Measurements from ENCODE around the gene KLF11. TPM values are rescaled to one million over a fixed set of nuclear protein-coding genes. Genes with fewer than 3 reads are reported as not detected.
A peak's percentile ranks its signal among the peaks of the same experiment; 100 is the strongest.

The KLF11 gene
- polyA plus RNA-seq, 3 donors: 21.0 to 69.8 (median 25.3) TPM

DNA sequence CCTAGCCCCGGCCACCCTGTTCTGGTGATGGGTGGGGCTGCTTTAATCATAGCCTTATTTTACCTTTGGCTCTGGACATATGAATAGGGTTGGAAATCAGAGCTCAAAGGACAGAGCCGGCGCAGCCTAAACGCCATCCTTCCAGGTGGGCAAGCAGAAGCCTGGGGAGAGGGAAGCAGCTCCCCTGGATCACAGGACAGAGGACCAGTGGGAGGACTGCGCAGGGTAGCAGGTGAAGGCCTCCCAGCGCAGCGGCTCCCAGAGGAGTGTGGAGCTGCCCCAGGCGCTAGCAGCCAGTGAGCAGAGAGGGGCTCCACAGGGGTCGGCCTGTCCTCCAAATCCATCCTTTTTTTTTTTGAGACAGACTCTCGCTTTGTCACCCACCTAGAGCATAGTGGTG, 53.3 kb downstream of the KLF11 start:
- Mint-ChIP-seq H3K27ac (no peak overlapping the region), H3K36me3 (peaks cover 5 to 9% of the 10 kb centered on the region in 2 donors), H3K9me3 (peaks cover 5 to 14% (median 12%) of the 10 kb centered on the region in 7 donors), H3K4me1 (peaks cover 10% of the 10 kb centered on the region), H3K27me3 (ENCODE audit: low read depth in 3 of 3) (peaks cover 37 to 40% (median 39%) of the 10 kb centered on the region in 3 donors), H3K4me3 (no peak overlapping the region)
- Histone ChIP-seq H3K4me1 (ENCODE audit: control insufficient read depth in 1 of 2, insufficient read depth in 2 of 2, low read length in 2 of 2) (peaks cover under 1 to 11% of the 10 kb centered on the region in 2 donors), H4K20me1 (ENCODE audit: insufficient read depth, low read length) (no peaks in the 10 kb centered on the region), H3K36me3 (replicated peaks in 1 of 2; ENCODE audit: control insufficient read depth in 1 of 2, insufficient read depth in 2 of 2, low read length in 2 of 2) (no peaks in the 10 kb centered on the region), H3K27ac (ENCODE audit: low read depth in 1 of 2, low read length in 2 of 2) (no peak overlapping the region), H3K4me3 (replicated peaks in 1 of 3; ENCODE audit: low read depth in 2 of 3, low read length in 3 of 3) (no peak overlapping the region), H3K4me2 (replicated peaks; ENCODE audit: extremely low read depth, low read length, poor library complexity, severe bottlenecking) (no peak overlapping the region), H2AFZ (ENCODE audit: insufficient read depth, low read depth, low read length, poor library complexity, severe bottlenecking) (no peak overlapping the region), H3K27me3 (ENCODE audit: control insufficient read depth in 2 of 2, insufficient read depth in 2 of 2, low read length in 2 of 2) (peaks cover 5 to 26% of the 10 kb centered on the region in 2 donors), H3K79me2 (ENCODE audit: insufficient read depth, low read length) (no peaks in the 10 kb centered on the region), H3K9ac (ENCODE audit: insufficient read depth, low read length, poor library complexity, severe bottlenecking) (no peak overlapping the region), H3K9me3 (replicated peaks in 1 of 2; ENCODE audit: control insufficient read depth in 1 of 2, insufficient read depth in 1 of 2, low read length in 2 of 2) (peaks cover 5 to 11% of the 10 kb centered on the region in 2 donors)
- no peak for DNase-seq
- TF ChIP-seq, protein P1, sequence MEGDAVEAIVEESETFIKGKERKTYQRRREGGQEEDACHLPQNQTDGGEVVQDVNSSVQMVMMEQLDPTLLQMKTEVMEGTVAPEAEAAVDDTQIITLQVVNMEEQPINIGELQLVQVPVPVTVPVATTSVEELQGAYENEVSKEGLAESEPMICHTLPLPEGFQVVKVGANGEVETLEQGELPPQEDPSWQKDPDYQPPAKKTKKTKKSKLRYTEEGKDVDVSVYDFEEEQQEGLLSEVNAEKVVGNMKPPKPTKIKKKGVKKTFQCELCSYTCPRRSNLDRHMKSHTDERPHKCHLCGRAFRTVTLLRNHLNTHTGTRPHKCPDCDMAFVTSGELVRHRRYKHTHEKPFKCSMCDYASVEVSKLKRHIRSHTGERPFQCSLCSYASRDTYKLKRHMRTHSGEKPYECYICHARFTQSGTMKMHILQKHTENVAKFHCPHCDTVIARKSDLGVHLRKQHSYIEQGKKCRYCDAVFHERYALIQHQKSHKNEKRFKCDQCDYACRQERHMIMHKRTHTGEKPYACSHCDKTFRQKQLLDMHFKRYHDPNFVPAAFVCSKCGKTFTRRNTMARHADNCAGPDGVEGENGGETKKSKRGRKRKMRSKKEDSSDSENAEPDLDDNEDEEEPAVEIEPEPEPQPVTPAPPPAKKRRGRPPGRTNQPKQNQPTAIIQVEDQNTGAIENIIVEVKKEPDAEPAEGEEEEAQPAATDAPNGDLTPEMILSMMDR (IDR thresholded peaks at IDR 0.05): no peak
- WGBS (ENCODE audit: insufficient coverage): 97% methylated on average over 9 of the region's 10 CpGs
- intact Hi-C loops (cut with micrococcal nuclease): no loop called here

DNA sequence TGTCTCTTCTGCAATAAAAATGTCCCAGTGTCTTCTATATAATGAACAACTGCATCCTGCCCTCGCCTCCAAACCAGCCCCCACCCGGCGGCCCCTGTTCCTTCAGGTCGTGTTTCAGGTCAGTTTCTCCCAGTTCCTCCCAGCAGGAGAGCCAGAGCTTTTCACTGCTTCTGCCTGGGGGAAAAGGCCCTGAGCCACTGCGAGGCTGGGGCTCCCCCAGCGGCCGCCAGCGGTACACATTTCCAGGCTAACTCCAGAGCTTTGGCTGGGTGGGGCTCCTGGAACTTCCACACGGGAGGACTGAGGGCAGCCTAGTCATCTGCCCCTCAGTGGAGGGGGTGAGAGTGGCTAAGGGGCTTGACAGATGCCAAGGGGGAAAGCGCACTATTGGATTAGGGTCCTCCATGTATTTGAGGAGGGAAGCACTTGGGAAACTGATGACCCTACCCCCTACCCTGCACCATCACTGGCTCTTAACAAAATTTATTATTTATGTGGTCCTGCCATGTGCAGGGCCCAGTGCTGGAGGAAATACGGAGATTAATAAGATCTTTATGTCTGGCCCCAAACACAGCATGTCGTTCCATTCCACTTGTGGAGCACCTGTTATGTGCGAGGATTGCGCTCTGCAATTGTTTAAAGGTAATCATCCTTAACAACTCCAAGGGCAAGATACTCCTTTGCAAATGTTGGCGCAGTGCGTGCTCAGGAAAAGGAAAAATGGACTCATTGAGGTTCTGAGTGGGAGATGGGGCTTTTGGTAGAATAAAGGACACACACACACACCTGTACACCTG, 54.2 kb downstream of the KLF11 start:
- TF ChIP-seq, protein P1 (IDR thresholded peaks at IDR 0.05): peak; percentile 91
- no peaks in the 10 kb centered on the region for H3K36me3 ChIP-seq (replicated peaks in 1 of 2; ENCODE audit: control insufficient read depth in 1 of 2, insufficient read depth in 2 of 2, low read length in 2 of 2)
- no peak overlapping the region for H3K4me3 Mint-ChIP-seq
- no peak overlapping the region for H3K4me3 ChIP-seq (replicated peaks in 1 of 3; ENCODE audit: low read depth in 2 of 3, low read length in 3 of 3)
- no peaks in the 10 kb centered on the region for H4K20me1 ChIP-seq (ENCODE audit: insufficient read depth, low read length)
- no peak overlapping the region for H2AFZ ChIP-seq (ENCODE audit: insufficient read depth, low read depth, low read length, poor library complexity, severe bottlenecking)
- peaks cover 0 to 5% (median 4%) of the 10 kb centered on the region in 7 donors for H3K9me3 Mint-ChIP-seq
- 11% methylated on average over 9 of the region's 16 CpGs for WGBS (ENCODE audit: insufficient coverage)
- peaks cover 8% of the 10 kb centered on the region for H3K4me1 Mint-ChIP-seq
- no peaks in the 10 kb centered on the region for H3K79me2 ChIP-seq (ENCODE audit: insufficient read depth, low read length)
- intact Hi-C loops (cut with micrococcal nuclease): no loop called here
- H3K27ac Mint-ChIP-seq: no peak overlapping the region
- H3K4me1 ChIP-seq (ENCODE audit: control insufficient read depth in 1 of 2, insufficient read depth in 2 of 2, low read length in 2 of 2): peaks cover 0 to 8% of the 10 kb centered on the region in 2 donors
- peaks cover 0 to 1% of the 10 kb centered on the region in 2 donors for H3K9me3 ChIP-seq (replicated peaks in 1 of 2; ENCODE audit: control insufficient read depth in 1 of 2, insufficient read depth in 1 of 2, low read length in 2 of 2)
- peaks cover 3 to 17% of the 10 kb centered on the region in 2 donors for H3K27me3 ChIP-seq (ENCODE audit: control insufficient read depth in 2 of 2, insufficient read depth in 2 of 2, low read length in 2 of 2)
- H3K27me3 Mint-ChIP-seq (ENCODE audit: low read depth in 3 of 3): peaks cover 30 to 32% (median 31%) of the 10 kb centered on the region in 3 donors
- no peak overlapping the region for H3K4me2 ChIP-seq (replicated peaks; ENCODE audit: extremely low read depth, low read length, poor library complexity, severe bottlenecking)
- H3K27ac ChIP-seq (ENCODE audit: low read depth in 1 of 2, low read length in 2 of 2): no peak overlapping the region
- peaks cover 2 to 3% of the 10 kb centered on the region in 2 donors for H3K36me3 Mint-ChIP-seq
- no peak overlapping the region for H3K9ac ChIP-seq (ENCODE audit: insufficient read depth, low read length, poor library complexity, severe bottlenecking)
- peak; percentile 37 to 69 (median 60) for DNase-seq
